GM12865 (cell line): ENCODE data around the gene CCSER1.
"Not testable (repeated sequence)": the region's sequence is repeated elsewhere in the genome, so short reads cannot be mapped to it uniquely, and the experiment has no call there.

Experiments
- DNase-seq: peaks from one replicate; pipeline ENCODE4 v3.0.0; 2010; ENCODE audit warnings: low read depth
- H3K4me3 ChIP-seq: 2 replicates; pipeline ENCODE4 v1.5.1; 2011; ENCODE audit warnings: mild to moderate bottlenecking, low read depth, low read length, control low read depth
- CTCF ChIP-seq: IDR thresholded peaks from 2 replicates; pipeline ENCODE4 v1.5.1; 2011; ENCODE audit warnings: low read length, control low read depth, low read depth, inconsistent platforms; ENCODE audit not compliant: insufficient read depth; ENCODE audit errors: missing control alignments

CCSER1 gene

GRCh38 chr4:91087743-91088142, 960.5 kb downstream of the CCSER1 start:
- H3K4me3 ChIP-seq = no peak overlapping the region
- TF ChIP-seq CTCF = no peak
- no peak for DNase-seq

GRCh38 chr4:91089178-91089577, 962.0 kb downstream of the CCSER1 start:
- H3K4me3 ChIP-seq = no peak overlapping the region
- no peak for TF ChIP-seq CTCF
- DNase-seq = no peak

GRCh38 chr4:91092398-91092980, 965.3 kb downstream of the CCSER1 start:
- no peak overlapping the region for H3K4me3 ChIP-seq
- no peak for DNase-seq

GRCh38 chr4:91094220-91094619, 967.0 kb downstream of the CCSER1 start:
- not testable (repeated sequence) for DNase-seq, H3K4me3 ChIP-seq

More at GRCh38 chr4:91092398-91092980, 965.3 kb downstream of the CCSER1 start:
- TF ChIP-seq CTCF = no peak

- no peak for DNase-seq
- H3K4me3 ChIP-seq = no peak overlapping the region
- TF ChIP-seq CTCF = no peak
Measured at GRCh38 chr4:91099666-91100065, 972.5 kb downstream of the CCSER1 start.

- no peak for TF ChIP-seq CTCF
- DNase-seq = no peak
- no peak overlapping the region for H3K4me3 ChIP-seq
Measured at GRCh38 chr4:91108751-91109150, 981.6 kb downstream of the CCSER1 start.

GRCh38 chr4:91111556-91111955, 984.4 kb downstream of the CCSER1 start:
- TF ChIP-seq CTCF = no peak
- DNase-seq = no peak
- H3K4me3 ChIP-seq = no peak overlapping the region
